ENCODE data around the gene NFYA. TPM values are rescaled to one million over a fixed set of nuclear protein-coding genes. Genes with fewer than 3 reads are reported as not detected.
A peak's percentile ranks its signal among the peaks of the same experiment; 100 is the strongest.

The NFYA gene
- total RNA-seq, 1 donor from 2014 or later: 47.8 TPM

GRCh38 chr6:41050536-41050935 lies 22.2 kb upstream of the NFYA start:
- no peak for TF ChIP-seq CTCF (IDR thresholded peaks at IDR 0.05; ENCODE audit: partially characterized antibody, unreplicated experiment)
- no peak for DNase-seq
- Mint-ChIP-seq H3K4me3 (ENCODE audit: unreplicated experiment) (no peak overlapping the region), H3K9me3 (ENCODE audit: unreplicated experiment) (peaks cover 13% of the 10 kb centered on the region), H3K4me1 (ENCODE audit: low read depth, unreplicated experiment) (peaks cover 31% of the 10 kb centered on the region), H3K36me3 (ENCODE audit: unreplicated experiment) (no peaks in the 10 kb centered on the region), H3K27me3 (ENCODE audit: unreplicated experiment) (peaks cover 9% of the 10 kb centered on the region), H3K27ac (ENCODE audit: unreplicated experiment) (no peak overlapping the region)

- H3K27ac Mint-ChIP-seq (ENCODE audit: unreplicated experiment): no peak overlapping the region
- TF ChIP-seq CTCF (IDR thresholded peaks at IDR 0.05; ENCODE audit: partially characterized antibody, unreplicated experiment): no peak
- H3K4me3 Mint-ChIP-seq (ENCODE audit: unreplicated experiment): no peak overlapping the region
- no peaks in the 10 kb centered on the region for H3K36me3 Mint-ChIP-seq (ENCODE audit: unreplicated experiment)
- H3K4me1 Mint-ChIP-seq (ENCODE audit: low read depth, unreplicated experiment): peaks cover 35% of the 10 kb centered on the region
- no peak for DNase-seq
- H3K27me3 Mint-ChIP-seq (ENCODE audit: unreplicated experiment): peaks cover 7% of the 10 kb centered on the region
- peaks cover 18% of the 10 kb centered on the region for H3K9me3 Mint-ChIP-seq (ENCODE audit: unreplicated experiment)
Measured at GRCh38 chr6:41051873-41052272, 20.9 kb upstream of the NFYA start.

GRCh38 chr6:41053041-41053440 lies 19.7 kb upstream of the NFYA start, which contains the start of gene APOBEC2:
Gene APOBEC2 (plus strand): TSS chr6:41053202. CDS start chr6:41053348, 146 bp downstream.
- H3K4me1 Mint-ChIP-seq (ENCODE audit: low read depth, unreplicated experiment): peaks cover 36% of the 10 kb centered on the region
- TF ChIP-seq CTCF (IDR thresholded peaks at IDR 0.05; ENCODE audit: partially characterized antibody, unreplicated experiment): no peak
- peak; percentile 39 for DNase-seq
- no peaks in the 10 kb centered on the region for H3K36me3 Mint-ChIP-seq (ENCODE audit: unreplicated experiment)
- H3K9me3 Mint-ChIP-seq (ENCODE audit: unreplicated experiment): peaks cover 16% of the 10 kb centered on the region
- no peak within 1 kb of the TSS for H3K4me3 Mint-ChIP-seq (ENCODE audit: unreplicated experiment)
- H3K27ac Mint-ChIP-seq (ENCODE audit: unreplicated experiment): peak within 1 kb of the TSS; percentile 68
- H3K27me3 Mint-ChIP-seq (ENCODE audit: unreplicated experiment): peaks cover 7% of the 10 kb centered on the region

GRCh38 chr6:41054511-41054910 lies 18.3 kb upstream of the NFYA start:
- no peak for DNase-seq
- Mint-ChIP-seq H3K27ac (ENCODE audit: unreplicated experiment) (no peak overlapping the region), H3K9me3 (ENCODE audit: unreplicated experiment) (peaks cover 18% of the 10 kb centered on the region), H3K36me3 (ENCODE audit: unreplicated experiment) (no peaks in the 10 kb centered on the region), H3K4me3 (ENCODE audit: unreplicated experiment) (no peak overlapping the region), H3K4me1 (ENCODE audit: low read depth, unreplicated experiment) (peaks cover 35% of the 10 kb centered on the region), H3K27me3 (ENCODE audit: unreplicated experiment) (peaks cover 4% of the 10 kb centered on the region)
- no peak for TF ChIP-seq CTCF (IDR thresholded peaks at IDR 0.05; ENCODE audit: partially characterized antibody, unreplicated experiment)

GRCh38 chr6:41055149-41055548 lies 17.6 kb upstream of the NFYA start:
- Mint-ChIP-seq H3K36me3 (ENCODE audit: unreplicated experiment) (no peaks in the 10 kb centered on the region), H3K9me3 (ENCODE audit: unreplicated experiment) (peaks cover 18% of the 10 kb centered on the region)
- no peak for TF ChIP-seq CTCF (IDR thresholded peaks at IDR 0.05; ENCODE audit: partially characterized antibody, unreplicated experiment)

More at GRCh38 chr6:41055149-41055548, 17.6 kb upstream of the NFYA start:
- peaks cover 4% of the 10 kb centered on the region for H3K27me3 Mint-ChIP-seq (ENCODE audit: unreplicated experiment)
- H3K4me3 Mint-ChIP-seq (ENCODE audit: unreplicated experiment): peak overlapping the region; percentile 34
- H3K4me1 Mint-ChIP-seq (ENCODE audit: low read depth, unreplicated experiment): peaks cover 30% of the 10 kb centered on the region
- peak overlapping the region; percentile 20 for H3K27ac Mint-ChIP-seq (ENCODE audit: unreplicated experiment)
- peak; percentile 28 for DNase-seq

All from glutamatergic neuron (in vitro differentiated cells).